ENCODE results near the gene COL8A2.
"Not testable (repeated sequence)": the region's sequence is repeated elsewhere in the genome, so short reads cannot be mapped to it uniquely, and the experiment has no call there.

COL8A2 gene

GRCh38 chr1:36159614-36160387 lies 34.8 kb upstream of the COL8A2 start:
- Histone ChIP-seq H3K27me3 (replicated peaks; ENCODE audit: control insufficient read depth, insufficient read depth, low read length) (no peaks in the 10 kb centered on the region), H3K4me3 (replicated peaks; ENCODE audit: low read depth, low read length) (peak overlapping the region; percentile 62; the same call in 1 of the 2 replicates), H3K36me3 (ENCODE audit: control insufficient read depth, insufficient read depth, low read length) (no peaks in the 10 kb centered on the region; the same call in none of the 2 replicates)
- DNase-seq (ENCODE audit: extremely low read depth, insufficient read length), result no peak
- no peak for TF ChIP-seq CTCF (IDR thresholded peaks at IDR 0.05; ENCODE audit: insufficient read depth, low read length, poor library complexity, severe bottlenecking)

- not testable (repeated sequence) for H3K27me3 ChIP-seq (replicated peaks; ENCODE audit: control insufficient read depth, insufficient read depth, low read length); H3K4me3 ChIP-seq (replicated peaks; ENCODE audit: low read depth, low read length); DNase-seq (ENCODE audit: extremely low read depth, insufficient read length); H3K36me3 ChIP-seq (ENCODE audit: control insufficient read depth, insufficient read depth, low read length)
Observed at GRCh38 chr1:36158827-36159252, 33.8 kb upstream of the COL8A2 start.

- peak overlapping the region; percentile 95 for H3K4me3 ChIP-seq (replicated peaks; ENCODE audit: low read depth, low read length)
- H3K36me3 ChIP-seq (ENCODE audit: control insufficient read depth, insufficient read depth, low read length), result no peaks in the 10 kb centered on the region; the same call in none of the 2 replicates
- no peak for TF ChIP-seq CTCF (IDR thresholded peaks at IDR 0.05; ENCODE audit: insufficient read depth, low read length, poor library complexity, severe bottlenecking)
- no peak for DNase-seq (ENCODE audit: extremely low read depth, insufficient read length)
- H3K27me3 ChIP-seq (replicated peaks; ENCODE audit: control insufficient read depth, insufficient read depth, low read length), result no peaks in the 10 kb centered on the region
Observed at GRCh38 chr1:36157973-36158826, 33.2 kb upstream of the COL8A2 start.

- peak overlapping the region; percentile 95 for H3K4me3 ChIP-seq (replicated peaks; ENCODE audit: low read depth, low read length)
- no peak for TF ChIP-seq CTCF (IDR thresholded peaks at IDR 0.05; ENCODE audit: insufficient read depth, low read length, poor library complexity, severe bottlenecking)
- no peak for DNase-seq (ENCODE audit: extremely low read depth, insufficient read length)
- no peaks in the 10 kb centered on the region for H3K27me3 ChIP-seq (replicated peaks; ENCODE audit: control insufficient read depth, insufficient read depth, low read length)
- H3K36me3 ChIP-seq (ENCODE audit: control insufficient read depth, insufficient read depth, low read length), result no peaks in the 10 kb centered on the region; the same call in none of the 2 replicates
Observed at GRCh38 chr1:36157115-36157903, 32.3 kb upstream of the COL8A2 start.

- H3K36me3 ChIP-seq (ENCODE audit: control insufficient read depth, insufficient read depth, low read length), result no peaks in the 10 kb centered on the region; the same call in none of the 2 replicates
- H3K4me3 ChIP-seq (replicated peaks; ENCODE audit: low read depth, low read length), result peak overlapping the region; percentile 95
- DNase-seq (ENCODE audit: extremely low read depth, insufficient read length), result peak; percentile 71
- H3K27me3 ChIP-seq (replicated peaks; ENCODE audit: control insufficient read depth, insufficient read depth, low read length), result no peaks in the 10 kb centered on the region
- TF ChIP-seq CTCF (IDR thresholded peaks at IDR 0.05; ENCODE audit: insufficient read depth, low read length, poor library complexity, severe bottlenecking), result no peak
Observed at GRCh38 chr1:36156329-36157114, 31.5 kb upstream of the COL8A2 start.

All from GM06990 (cell line).